Measurements from ENCODE around the gene ALG12. TPM values are rescaled to one million over a fixed set of nuclear protein-coding genes. Genes with fewer than 3 reads are reported as not detected.

ALG12 gene
- total and polyA plus RNA-seq, 2 of the 13 experiments (the other 11 are each of a cell fraction or from before 2014, with no cell fraction given), result 7.8 to 15.8 TPM

DNA sequence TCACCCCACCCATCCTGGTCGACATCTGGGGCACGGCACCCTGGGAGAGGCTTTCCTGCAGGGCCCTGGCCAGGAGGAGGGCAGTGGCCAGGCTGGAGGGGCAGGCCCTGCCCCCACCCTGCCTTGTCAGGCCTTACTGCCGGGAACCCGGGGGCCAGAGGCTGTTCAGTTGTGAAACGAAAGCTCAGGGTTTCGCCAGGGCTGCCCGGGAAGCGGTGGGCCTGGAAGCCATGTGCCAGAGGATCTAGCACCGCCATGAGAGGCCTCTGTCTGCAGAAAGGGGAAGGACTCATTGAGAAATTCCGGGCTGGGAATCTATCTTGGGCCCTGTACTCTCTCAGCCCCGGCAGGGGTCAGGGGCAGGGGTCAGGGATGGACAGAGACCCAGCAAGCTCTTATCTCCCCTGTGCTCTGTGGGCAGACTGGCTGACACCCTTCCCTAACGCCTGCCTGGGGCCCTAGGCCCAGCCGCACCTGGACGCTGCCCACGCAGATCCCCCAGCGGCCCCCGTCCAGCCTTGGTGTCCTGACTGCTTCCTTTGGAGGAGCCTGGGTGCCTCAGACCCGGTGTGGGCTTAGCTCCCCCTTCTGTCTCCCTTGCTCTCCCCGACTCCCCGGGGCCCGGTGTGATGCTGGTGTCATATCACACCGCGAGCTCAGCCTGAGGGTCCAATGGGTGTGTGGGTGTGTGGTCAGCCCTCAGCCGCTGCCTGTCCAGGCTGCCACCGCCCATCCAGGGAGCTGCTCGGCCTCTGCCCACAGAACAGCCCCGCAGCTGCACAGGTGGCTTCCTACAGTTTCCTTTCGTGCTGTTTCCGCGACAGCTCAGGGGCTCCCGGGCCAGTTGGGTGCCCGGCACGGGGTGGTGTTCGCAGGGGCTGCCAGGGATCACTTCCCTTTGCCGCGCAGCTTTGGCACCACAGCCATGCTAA is 48.8 kb upstream of the ALG12 start (continued):
- TF ChIP-seq ZGPAT (CRISPR knock-in tag; IDR thresholded peaks at IDR 0.05) (peak; percentile 41; the same call in 1 of the 2 replicates), ZSCAN9 (CRISPR knock-in tag; IDR thresholded peaks at IDR 0.05; ENCODE audit: borderline replicate concordance) (no peak), ATF2 (CRISPR knock-in tag; IDR thresholded peaks at IDR 0.05) (no peak), MXD4 (CRISPR knock-in tag; IDR thresholded peaks at IDR 0.05) (no peak), ZFP1 (CRISPR knock-in tag; IDR thresholded peaks at IDR 0.05) (no peak), KDM4B (CRISPR knock-in tag; IDR thresholded peaks at IDR 0.05) (peak; percentile 44; the same call in 1 of the 2 replicates), SCMH1 (CRISPR knock-in tag; IDR thresholded peaks at IDR 0.05; ENCODE audit: borderline replicate concordance) (no peak), HNRNPL (IDR thresholded peaks at IDR 0.05; ENCODE audit: low read depth, low read length) (peak; percentile 93), ZMAT5 (CRISPR knock-in tag; IDR thresholded peaks at IDR 0.05; ENCODE audit: borderline replicate concordance, low read depth) (no peak)
- TF ChIP-seq, protein P1, sequence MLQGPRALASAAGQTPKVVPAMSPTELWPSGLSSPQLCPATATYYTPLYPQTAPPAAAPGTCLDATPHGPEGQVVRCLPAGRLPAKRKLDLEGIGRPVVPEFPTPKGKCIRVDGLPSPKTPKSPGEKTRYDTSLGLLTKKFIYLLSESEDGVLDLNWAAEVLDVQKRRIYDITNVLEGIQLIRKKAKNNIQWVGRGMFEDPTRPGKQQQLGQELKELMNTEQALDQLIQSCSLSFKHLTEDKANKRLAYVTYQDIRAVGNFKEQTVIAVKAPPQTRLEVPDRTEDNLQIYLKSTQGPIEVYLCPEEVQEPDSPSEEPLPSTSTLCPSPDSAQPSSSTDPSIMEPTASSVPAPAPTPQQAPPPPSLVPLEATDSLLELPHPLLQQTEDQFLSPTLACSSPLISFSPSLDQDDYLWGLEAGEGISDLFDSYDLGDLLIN (CRISPR knock-in tag; IDR thresholded peaks at IDR 0.05; ENCODE audit: borderline replicate concordance), result no peak
- TF ChIP-seq, protein P2, sequence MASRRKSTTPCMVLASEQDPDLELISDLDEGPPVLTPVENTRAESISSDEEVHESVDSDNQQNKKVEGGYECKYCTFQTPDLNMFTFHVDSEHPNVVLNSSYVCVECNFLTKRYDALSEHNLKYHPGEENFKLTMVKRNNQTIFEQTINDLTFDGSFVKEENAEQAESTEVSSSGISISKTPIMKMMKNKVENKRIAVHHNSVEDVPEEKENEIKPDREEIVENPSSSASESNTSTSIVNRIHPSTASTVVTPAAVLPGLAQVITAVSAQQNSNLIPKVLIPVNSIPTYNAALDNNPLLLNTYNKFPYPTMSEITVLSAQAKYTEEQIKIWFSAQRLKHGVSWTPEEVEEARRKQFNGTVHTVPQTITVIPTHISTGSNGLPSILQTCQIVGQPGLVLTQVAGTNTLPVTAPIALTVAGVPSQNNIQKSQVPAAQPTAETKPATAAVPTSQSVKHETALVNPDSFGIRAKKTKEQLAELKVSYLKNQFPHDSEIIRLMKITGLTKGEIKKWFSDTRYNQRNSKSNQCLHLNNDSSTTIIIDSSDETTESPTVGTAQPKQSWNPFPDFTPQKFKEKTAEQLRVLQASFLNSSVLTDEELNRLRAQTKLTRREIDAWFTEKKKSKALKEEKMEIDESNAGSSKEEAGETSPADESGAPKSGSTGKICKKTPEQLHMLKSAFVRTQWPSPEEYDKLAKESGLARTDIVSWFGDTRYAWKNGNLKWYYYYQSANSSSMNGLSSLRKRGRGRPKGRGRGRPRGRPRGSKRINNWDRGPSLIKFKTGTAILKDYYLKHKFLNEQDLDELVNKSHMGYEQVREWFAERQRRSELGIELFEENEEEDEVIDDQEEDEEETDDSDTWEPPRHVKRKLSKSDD (CRISPR knock-in tag; IDR thresholded peaks at IDR 0.05; ENCODE audit: low read depth), result peak; percentile 25; the same call in 1 of the 2 replicates
- TF ChIP-seq, protein P3, sequence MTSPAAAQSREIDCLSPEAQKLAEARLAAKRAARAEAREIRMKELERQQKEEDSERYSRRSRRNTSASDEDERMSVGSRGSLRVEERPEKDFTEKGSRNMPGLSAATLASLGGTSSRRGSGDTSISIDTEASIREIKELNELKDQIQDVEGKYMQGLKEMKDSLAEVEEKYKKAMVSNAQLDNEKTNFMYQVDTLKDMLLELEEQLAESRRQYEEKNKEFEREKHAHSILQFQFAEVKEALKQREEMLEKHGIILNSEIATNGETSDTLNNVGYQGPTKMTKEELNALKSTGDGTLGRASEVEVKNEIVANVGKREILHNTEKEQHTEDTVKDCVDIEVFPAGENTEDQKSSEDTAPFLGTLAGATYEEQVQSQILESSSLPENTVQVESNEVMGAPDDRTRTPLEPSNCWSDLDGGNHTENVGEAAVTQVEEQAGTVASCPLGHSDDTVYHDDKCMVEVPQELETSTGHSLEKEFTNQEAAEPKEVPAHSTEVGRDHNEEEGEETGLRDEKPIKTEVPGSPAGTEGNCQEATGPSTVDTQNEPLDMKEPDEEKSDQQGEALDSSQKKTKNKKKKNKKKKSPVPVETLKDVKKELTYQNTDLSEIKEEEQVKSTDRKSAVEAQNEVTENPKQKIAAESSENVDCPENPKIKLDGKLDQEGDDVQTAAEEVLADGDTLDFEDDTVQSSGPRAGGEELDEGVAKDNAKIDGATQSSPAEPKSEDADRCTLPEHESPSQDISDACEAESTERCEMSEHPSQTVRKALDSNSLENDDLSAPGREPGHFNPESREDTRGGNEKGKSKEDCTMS (CRISPR knock-in tag; conservative IDR thresholded peaks at IDR 0.05), result no peak
